ENCODE measurements around the gene RTP4.

RTP4 gene

DNA sequence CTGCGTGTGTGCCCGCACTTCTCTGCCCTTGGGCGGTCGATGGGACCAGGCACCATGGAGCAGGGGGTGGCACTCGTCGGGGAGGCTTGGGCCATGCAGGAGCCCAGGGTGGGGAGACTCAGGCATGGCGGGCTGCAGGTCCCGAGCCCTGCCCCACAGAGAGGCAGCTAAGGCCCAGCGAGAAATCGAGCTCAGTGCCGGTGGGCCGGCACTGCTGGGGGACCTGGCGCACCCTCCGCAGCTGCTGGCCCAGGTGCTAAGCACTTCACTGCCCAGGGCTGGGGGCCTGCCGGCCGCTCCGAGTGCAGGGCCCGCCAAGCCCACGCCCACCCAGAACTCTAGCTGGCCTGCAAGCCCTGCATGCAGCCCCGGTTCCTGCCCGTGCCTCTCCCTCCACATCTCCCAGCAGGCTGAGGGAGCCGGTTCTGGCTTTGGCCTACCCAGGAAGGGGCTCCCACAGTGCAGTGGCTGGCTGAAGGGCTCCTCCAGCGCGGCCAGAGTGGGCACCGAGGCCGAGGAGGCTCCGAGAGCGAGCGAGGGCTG is 553 bp upstream of the RTP4 start:
- DNase-seq (ENCODE audit: low read depth) = no peak
- H3K4me3 ChIP-seq (replicated peaks; ENCODE audit: low read depth, low read length) = no peak overlapping the region

GRCh38 chr3:187369089-187369447 is 883 bp downstream of the RTP4 start:
- no peak overlapping the region for H3K4me3 ChIP-seq (replicated peaks; ENCODE audit: low read depth, low read length)
- TF ChIP-seq, protein P1, sequence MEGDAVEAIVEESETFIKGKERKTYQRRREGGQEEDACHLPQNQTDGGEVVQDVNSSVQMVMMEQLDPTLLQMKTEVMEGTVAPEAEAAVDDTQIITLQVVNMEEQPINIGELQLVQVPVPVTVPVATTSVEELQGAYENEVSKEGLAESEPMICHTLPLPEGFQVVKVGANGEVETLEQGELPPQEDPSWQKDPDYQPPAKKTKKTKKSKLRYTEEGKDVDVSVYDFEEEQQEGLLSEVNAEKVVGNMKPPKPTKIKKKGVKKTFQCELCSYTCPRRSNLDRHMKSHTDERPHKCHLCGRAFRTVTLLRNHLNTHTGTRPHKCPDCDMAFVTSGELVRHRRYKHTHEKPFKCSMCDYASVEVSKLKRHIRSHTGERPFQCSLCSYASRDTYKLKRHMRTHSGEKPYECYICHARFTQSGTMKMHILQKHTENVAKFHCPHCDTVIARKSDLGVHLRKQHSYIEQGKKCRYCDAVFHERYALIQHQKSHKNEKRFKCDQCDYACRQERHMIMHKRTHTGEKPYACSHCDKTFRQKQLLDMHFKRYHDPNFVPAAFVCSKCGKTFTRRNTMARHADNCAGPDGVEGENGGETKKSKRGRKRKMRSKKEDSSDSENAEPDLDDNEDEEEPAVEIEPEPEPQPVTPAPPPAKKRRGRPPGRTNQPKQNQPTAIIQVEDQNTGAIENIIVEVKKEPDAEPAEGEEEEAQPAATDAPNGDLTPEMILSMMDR (IDR thresholded peaks at IDR 0.05; ENCODE audit: low read length, missing control alignments) = no peak
- no peak for DNase-seq (ENCODE audit: low read depth)

More for the DNA sequence above, 553 bp upstream of the RTP4 start:
- TF ChIP-seq, protein P1 (IDR thresholded peaks at IDR 0.05; ENCODE audit: low read length, missing control alignments) = no peak

DNA sequence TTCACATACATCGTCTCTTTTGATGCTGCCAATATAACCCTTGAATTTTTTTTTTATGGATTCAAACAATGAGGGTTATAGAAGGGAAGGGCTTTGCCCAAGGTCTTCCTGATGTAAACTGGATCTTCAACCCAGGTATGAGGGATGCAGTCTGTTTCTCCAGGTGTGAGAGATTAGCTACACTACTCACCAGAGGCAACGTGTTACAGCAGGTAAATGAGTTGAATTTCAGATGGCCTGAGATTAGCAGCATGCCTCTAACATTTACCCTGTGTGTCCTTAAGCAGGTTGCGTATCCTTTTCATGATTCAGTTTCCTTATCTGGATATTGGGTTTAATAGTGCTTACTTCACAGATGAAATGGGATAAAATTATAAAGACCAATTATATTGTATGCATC is 1.9 kb downstream of the RTP4 start:
- TF ChIP-seq, protein P1 (IDR thresholded peaks at IDR 0.05; ENCODE audit: low read length, missing control alignments) = no peak
- no peak for DNase-seq (ENCODE audit: low read depth)
- no peak overlapping the region for H3K4me3 ChIP-seq (replicated peaks; ENCODE audit: low read depth, low read length)

GRCh38 chr3:187375581-187375980 is 7.4 kb downstream of the RTP4 start:
- TF ChIP-seq, protein P1 (IDR thresholded peaks at IDR 0.05; ENCODE audit: low read length, missing control alignments) = no peak
- DNase-seq (ENCODE audit: low read depth) = no peak
- H3K4me3 ChIP-seq (replicated peaks; ENCODE audit: low read depth, low read length) = no peak overlapping the region

DNA sequence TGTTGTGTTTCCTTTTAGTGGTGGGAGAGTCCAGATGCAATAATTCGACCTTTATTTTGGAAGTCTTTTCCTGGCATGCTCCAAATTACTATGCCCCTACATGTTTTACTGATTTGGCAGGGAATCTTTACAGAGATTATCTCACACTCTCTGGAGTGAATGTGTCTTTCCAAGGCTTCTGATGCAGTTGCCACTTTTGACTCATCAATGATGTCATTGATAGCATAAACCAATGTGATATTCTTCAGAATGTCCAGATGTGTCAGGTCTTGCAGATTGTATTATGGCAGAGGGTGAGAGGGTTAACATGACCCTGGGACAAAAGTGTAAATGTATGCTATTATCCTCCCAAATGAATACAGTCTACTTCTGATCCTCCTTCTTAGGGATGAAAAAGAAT is 9.7 kb downstream of the RTP4 start:
- DNase-seq (ENCODE audit: low read depth) = no peak
- TF ChIP-seq, protein P1 (IDR thresholded peaks at IDR 0.05; ENCODE audit: low read length, missing control alignments) = no peak

GRCh38 chr3:187382609-187383151 is 14.5 kb downstream of the RTP4 start:
- DNase-seq (ENCODE audit: low read depth) = peak; percentile 8
- no peak overlapping the region for H3K4me3 ChIP-seq (replicated peaks; ENCODE audit: low read depth, low read length)
- TF ChIP-seq, protein P1 (IDR thresholded peaks at IDR 0.05; ENCODE audit: low read length, missing control alignments) = no peak

More for the DNA sequence above, 9.7 kb downstream of the RTP4 start:
- H3K4me3 ChIP-seq (replicated peaks; ENCODE audit: low read depth, low read length) = no peak overlapping the region

DNA sequence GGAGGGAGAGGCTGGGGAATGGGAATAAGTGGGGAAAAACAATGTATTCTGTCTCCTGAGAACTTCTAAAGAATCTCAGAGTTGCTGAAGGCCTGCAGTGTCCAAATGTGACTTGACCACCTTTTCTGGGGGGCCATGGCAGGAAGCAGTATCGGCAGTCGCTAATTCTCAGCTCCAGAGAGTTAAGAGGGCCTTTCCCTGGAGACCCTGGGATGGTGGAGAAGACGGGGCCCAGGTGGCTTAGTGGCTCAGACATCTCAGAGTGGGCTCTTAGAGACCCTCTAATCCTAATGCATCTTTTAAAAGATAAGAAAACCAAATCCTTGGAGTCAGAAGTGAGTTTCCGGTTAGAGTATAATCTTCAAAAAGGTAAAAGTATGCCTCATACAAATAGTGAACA is 15.1 kb downstream of the RTP4 start:
- DNase-seq (ENCODE audit: low read depth) = no peak
- no peak overlapping the region for H3K4me3 ChIP-seq (replicated peaks; ENCODE audit: low read depth, low read length)
- TF ChIP-seq, protein P1 (IDR thresholded peaks at IDR 0.05; ENCODE audit: low read length, missing control alignments) = no peak

All from fibroblast of pulmonary artery (primary cell).